Activated naive CD4-positive, alpha-beta T cell treated with anti-CD3 and anti-CD28 coated beads, Interleukin-2, amount 10 ng/mL, durations not matched to agents 7 days and 5 days (primary cell): ENCODE data around the gene CDKAL1.

Source experiments
- CTCF ChIA-PET: fragments of 350-600 bp; sonication (Branson Sonifier 250); formaldehyde crosslinking; loops from one replicate; lab custom pipeline; 2021; ENCODE audit warnings: antibody characterized with exemption; lab: Charles Lee
- DNase-seq: peaks from one replicate; pipeline ENCODE4 v3.0.0-alpha.2; 2020
- H3K27ac Mint-ChIP-seq: one replicate; pipeline ENCODE4 v1.8.0; 2021; ENCODE audit warnings: mild to moderate bottlenecking, moderate library complexity, mixed read lengths
- H3K27me3 Mint-ChIP-seq: one replicate; pipeline ENCODE4 v1.8.0; 2021; ENCODE audit warnings: mild to moderate bottlenecking, mixed read lengths
- H3K36me3 Mint-ChIP-seq: one replicate; pipeline ENCODE4 v1.8.0; 2021; ENCODE audit warnings: mixed read lengths
- H3K4me1 Mint-ChIP-seq: one replicate; pipeline ENCODE4 v1.8.0; 2021; ENCODE audit warnings: mixed read lengths
- H3K4me3 Mint-ChIP-seq: one replicate; pipeline ENCODE4 v1.8.0; 2021; ENCODE audit warnings: mild to moderate bottlenecking, moderate library complexity, mixed read lengths
- H3K9me3 Mint-ChIP-seq: one replicate; pipeline ENCODE4 v1.8.0; 2021; ENCODE audit warnings: mixed read lengths

The CDKAL1 gene

DNA sequence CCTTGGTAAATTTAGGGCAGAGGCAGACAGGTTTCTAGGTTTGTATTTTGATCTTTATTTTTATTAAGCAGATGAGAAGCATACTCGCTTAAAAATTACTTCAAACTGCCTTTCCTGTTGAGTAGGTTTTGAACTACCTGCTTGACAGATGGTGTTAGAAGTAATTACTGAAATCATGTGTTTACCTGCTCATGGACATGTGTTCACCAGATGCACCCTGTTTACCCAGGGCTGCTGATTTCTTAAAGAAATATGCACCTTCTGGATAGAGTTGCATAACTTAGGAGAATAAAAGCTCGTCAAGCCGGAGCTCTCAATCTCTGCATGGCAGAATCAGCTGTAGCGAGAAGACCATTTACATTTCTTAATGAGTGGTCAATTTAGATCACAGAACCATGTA lies 165.1 kb downstream of the CDKAL1 start:
- Mint-ChIP-seq H3K27ac (no peak overlapping the region), H3K27me3 (no peaks in the 10 kb centered on the region)
- CTCF ChIA-PET: no interaction called here

DNA sequence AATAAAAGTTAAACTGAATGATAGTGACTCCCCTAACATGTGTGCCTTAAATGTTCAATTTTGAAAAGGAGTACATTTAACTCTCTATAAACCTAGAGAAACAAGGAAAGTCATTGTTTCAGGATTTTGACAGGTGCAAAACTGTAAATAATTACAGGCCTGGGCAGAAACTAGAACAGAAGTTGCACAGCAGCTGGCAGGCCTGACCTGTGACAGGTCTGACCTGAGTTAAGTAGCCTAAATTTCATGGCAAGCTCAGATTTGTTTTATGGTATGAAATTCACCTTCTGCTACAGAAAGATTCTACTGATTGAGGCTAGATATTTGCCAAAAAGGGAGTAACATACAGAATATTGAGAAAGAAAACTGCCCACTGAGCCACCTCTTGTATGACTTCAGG lies 166.1 kb downstream of the CDKAL1 start:
- Mint-ChIP-seq H3K9me3 (no peaks in the 10 kb centered on the region), H3K4me1 (peaks cover 6% of the 10 kb centered on the region), H3K4me3 (no peak overlapping the region), H3K27ac (no peak overlapping the region), H3K27me3 (no peaks in the 10 kb centered on the region), H3K36me3 (peaks cover 1% of the 10 kb centered on the region)
- CTCF ChIA-PET: interaction anchor here (0.5 kb wide), 1 partner anchor 172 kb away, joined by 3 read pairs; no protein-coding TSS in a partner anchor
- DNase-seq: no peak

More for the DNA sequence above, 165.1 kb downstream of the CDKAL1 start:
- DNase-seq: no peak
- peaks cover 6% of the 10 kb centered on the region for H3K4me1 Mint-ChIP-seq
- H3K9me3 Mint-ChIP-seq: no peaks in the 10 kb centered on the region
- H3K36me3 Mint-ChIP-seq: peaks cover 1% of the 10 kb centered on the region
- no peak overlapping the region for H3K4me3 Mint-ChIP-seq

DNA sequence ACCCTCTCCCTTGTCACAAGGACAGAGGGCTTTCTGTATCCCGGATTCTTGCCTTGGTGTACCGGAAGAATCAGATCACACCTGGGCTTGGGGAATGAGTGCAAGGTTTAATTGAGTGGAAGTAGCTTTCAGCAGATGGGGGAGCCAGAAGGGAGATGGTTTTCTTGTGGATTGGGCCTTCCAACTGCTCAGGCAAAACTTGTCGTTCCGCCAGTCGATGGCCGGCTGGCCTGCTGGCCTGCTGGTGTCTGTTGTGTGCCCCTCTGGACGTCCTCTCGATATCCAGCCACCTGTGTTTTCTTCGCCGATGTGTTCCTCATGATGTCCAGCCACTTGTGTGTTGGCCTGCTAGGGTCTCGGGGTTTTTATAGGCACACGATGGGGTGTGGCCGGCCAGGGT lies 168.1 kb downstream of the CDKAL1 start:
- DNase-seq: no peak
- Mint-ChIP-seq H3K4me1 (peaks cover 6% of the 10 kb centered on the region), H3K4me3 (no peak overlapping the region), H3K9me3 (no peaks in the 10 kb centered on the region), H3K27ac (no peak overlapping the region), H3K36me3 (peaks cover 1% of the 10 kb centered on the region), H3K27me3 (no peaks in the 10 kb centered on the region)
- CTCF ChIA-PET: no interaction called here

DNA sequence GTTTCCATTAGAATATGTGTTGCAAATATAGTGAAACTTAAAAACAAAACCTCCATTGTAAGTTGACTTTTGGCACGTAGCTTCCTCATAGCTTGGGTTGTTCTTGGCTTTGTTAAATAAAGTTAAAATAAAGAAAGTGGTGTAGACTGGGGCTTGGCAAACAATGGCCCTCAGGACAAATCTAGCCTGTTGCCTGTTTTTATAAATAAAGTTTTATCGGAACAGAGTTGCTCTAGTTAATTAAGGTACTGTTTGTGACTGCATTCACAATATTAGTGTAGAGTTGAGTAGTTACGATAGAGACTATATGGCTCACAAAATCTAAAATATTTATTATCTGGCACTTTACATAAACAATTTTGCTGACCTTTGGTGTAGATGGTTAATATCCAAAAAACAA lies 168.8 kb downstream of the CDKAL1 start:
- no peak for DNase-seq
- CTCF ChIA-PET: no interaction called here
- no peak overlapping the region for H3K27ac Mint-ChIP-seq
- H3K36me3 Mint-ChIP-seq: peaks cover 1% of the 10 kb centered on the region
- peaks cover 6% of the 10 kb centered on the region for H3K4me1 Mint-ChIP-seq
- H3K27me3 Mint-ChIP-seq: no peaks in the 10 kb centered on the region
- no peak overlapping the region for H3K4me3 Mint-ChIP-seq
- H3K9me3 Mint-ChIP-seq: no peaks in the 10 kb centered on the region

DNA sequence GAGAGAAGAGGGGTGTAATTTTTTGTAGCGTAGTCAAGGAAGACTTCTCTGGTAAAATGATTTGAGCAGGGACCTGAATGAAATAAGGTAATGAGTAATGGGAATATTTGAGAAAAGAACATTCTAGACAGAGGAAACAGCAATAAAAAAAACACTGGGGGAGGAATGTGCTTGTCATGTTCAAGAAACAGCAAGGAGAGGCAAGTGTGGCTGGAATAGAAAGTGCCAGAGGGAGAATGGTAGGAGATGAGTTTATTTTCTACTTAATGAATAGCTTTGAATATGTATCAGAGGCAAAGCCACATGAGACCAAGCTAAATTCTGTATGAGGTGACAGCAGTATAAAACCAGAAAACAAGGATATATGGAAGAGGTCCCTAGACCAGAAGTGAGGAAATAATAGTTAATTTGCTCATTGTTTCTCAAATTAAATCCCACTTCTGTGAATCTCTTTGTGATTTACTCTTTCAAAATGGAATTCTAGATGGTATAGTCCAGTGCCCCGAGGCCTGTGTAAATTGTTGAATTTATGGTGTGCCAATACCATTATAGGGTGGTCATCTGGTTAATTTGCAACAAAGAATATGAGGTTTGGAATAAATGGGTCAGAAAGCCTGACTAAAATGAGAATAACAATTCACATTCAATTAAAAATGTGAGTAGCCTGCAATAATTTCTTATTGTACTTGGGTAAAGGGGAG lies 170.2 kb downstream of the CDKAL1 start:
- no peaks in the 10 kb centered on the region for H3K9me3 Mint-ChIP-seq
- no peak overlapping the region for H3K4me3 Mint-ChIP-seq
- no peaks in the 10 kb centered on the region for H3K36me3 Mint-ChIP-seq
- no peak for DNase-seq
- peaks cover 14% of the 10 kb centered on the region for H3K4me1 Mint-ChIP-seq
- no peaks in the 10 kb centered on the region for H3K27me3 Mint-ChIP-seq
- H3K27ac Mint-ChIP-seq: no peak overlapping the region
- CTCF ChIA-PET: no interaction called here

DNA sequence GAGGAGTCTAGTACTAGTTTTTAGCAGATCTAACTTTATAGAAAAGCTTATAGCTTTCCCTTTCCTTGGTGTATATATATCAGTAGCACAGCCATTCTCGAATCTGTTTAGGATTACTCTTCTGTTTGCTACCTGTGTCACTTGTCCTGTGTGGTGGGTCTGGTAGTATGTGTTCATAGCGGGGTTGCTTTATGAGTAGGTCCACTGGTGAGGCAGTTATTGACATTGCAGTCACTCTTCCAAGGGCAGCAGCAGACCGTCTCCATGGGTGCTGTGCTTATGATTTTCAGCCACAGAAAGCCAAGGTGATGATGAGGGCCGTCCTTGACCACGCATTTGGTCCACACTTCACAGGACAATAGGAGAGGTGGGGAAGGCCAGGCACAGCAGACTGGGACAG lies 171.5 kb downstream of the CDKAL1 start:
- Mint-ChIP-seq H3K4me3 (no peak overlapping the region), H3K27ac (no peak overlapping the region), H3K4me1 (peaks cover 14% of the 10 kb centered on the region), H3K27me3 (no peaks in the 10 kb centered on the region), H3K36me3 (no peaks in the 10 kb centered on the region), H3K9me3 (no peaks in the 10 kb centered on the region)
- CTCF ChIA-PET: no interaction called here
- no peak for DNase-seq

DNA sequence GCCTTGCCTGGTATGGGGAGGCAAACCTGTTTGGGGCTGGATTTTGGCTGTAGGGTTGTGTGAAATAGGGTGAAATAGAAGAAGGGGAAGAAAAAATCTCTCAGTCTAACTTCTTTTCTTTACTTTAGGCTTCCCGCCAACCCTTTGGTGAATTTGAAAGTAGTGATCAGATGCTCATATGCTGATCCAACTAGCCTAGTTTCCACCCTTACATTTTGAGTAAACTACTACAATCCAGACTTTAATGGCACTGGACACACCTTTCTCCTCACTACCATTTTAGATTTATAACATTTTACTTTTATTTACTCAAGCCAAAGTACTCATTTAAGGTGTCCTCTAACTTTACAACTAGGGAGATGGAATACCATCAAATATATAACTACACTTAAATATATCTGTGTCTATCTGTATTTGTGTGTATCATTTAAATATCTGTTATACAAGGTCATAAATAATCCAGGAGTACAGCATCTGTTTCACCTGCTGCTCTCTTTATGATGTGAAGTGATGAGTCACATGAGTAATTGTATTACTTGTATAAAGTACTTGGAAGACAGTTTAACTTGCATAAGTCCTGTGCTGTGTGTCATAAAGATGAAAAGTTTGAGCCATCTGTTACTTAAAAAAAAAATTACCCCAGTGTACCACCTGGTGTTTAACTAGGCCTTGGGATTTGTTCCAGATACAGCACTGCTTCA lies 172.1 kb downstream of the CDKAL1 start:
- no peak for DNase-seq
- Mint-ChIP-seq H3K4me3 (no peak overlapping the region), H3K27me3 (no peaks in the 10 kb centered on the region), H3K36me3 (no peaks in the 10 kb centered on the region), H3K4me1 (peaks cover 14% of the 10 kb centered on the region), H3K27ac (no peak overlapping the region), H3K9me3 (no peaks in the 10 kb centered on the region)
- CTCF ChIA-PET: no interaction called here

DNA sequence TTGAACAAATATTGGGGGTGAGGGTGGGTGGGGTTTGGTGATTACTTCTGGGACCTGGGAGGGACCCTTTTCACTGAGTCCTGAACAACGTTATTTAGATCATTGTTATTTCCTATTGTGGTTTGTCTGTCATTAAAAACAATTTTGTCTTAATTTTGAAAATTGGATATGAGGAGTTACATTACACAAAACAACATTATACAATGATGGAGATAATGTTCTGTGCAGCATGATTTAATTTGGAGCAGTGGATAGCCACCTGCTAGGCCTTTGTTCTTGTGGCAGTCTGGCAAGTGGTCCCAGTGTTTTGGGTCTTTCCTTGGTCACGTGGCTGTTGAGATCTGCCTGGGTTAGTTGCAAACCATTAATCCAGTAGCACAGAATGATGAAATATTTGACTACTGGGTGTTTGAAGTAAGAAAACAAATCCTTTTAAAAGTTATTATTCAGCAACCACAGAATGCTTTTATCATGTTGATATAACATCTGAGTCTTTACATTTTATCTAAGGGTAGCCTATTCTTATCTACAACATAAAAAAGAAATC lies 172.8 kb downstream of the CDKAL1 start:
- H3K27me3 Mint-ChIP-seq: no peaks in the 10 kb centered on the region
- no peaks in the 10 kb centered on the region for H3K9me3 Mint-ChIP-seq
- no peak overlapping the region for H3K27ac Mint-ChIP-seq
- H3K4me1 Mint-ChIP-seq: peaks cover 14% of the 10 kb centered on the region
- CTCF ChIA-PET: no interaction called here
- no peaks in the 10 kb centered on the region for H3K36me3 Mint-ChIP-seq
- DNase-seq: no peak
- H3K4me3 Mint-ChIP-seq: no peak overlapping the region

DNA sequence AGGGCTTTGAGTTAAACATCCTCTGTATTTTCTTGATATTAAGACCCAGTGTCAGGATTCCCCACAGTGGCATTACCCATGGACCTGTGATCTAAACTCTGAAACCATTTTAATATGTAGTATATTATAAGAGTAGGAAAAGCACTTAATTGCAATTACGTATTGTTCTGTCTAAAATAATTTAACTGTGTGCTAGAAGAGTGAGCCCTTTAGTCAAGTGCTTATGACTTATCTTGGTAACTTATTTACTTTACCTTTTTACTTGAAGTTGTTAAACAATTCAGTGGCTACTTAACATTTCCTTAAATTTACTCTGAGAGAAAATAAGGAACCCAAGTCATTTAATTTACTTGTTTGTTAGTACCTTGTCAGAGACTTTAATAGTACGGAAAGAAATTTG lies 173.6 kb downstream of the CDKAL1 start:
- no peak overlapping the region for H3K27ac Mint-ChIP-seq
- H3K4me1 Mint-ChIP-seq: peaks cover 10% of the 10 kb centered on the region
- H3K27me3 Mint-ChIP-seq: no peaks in the 10 kb centered on the region
- no peak for DNase-seq
- H3K9me3 Mint-ChIP-seq: no peaks in the 10 kb centered on the region
- no peaks in the 10 kb centered on the region for H3K36me3 Mint-ChIP-seq
- CTCF ChIA-PET: no interaction called here
- no peak overlapping the region for H3K4me3 Mint-ChIP-seq

DNA sequence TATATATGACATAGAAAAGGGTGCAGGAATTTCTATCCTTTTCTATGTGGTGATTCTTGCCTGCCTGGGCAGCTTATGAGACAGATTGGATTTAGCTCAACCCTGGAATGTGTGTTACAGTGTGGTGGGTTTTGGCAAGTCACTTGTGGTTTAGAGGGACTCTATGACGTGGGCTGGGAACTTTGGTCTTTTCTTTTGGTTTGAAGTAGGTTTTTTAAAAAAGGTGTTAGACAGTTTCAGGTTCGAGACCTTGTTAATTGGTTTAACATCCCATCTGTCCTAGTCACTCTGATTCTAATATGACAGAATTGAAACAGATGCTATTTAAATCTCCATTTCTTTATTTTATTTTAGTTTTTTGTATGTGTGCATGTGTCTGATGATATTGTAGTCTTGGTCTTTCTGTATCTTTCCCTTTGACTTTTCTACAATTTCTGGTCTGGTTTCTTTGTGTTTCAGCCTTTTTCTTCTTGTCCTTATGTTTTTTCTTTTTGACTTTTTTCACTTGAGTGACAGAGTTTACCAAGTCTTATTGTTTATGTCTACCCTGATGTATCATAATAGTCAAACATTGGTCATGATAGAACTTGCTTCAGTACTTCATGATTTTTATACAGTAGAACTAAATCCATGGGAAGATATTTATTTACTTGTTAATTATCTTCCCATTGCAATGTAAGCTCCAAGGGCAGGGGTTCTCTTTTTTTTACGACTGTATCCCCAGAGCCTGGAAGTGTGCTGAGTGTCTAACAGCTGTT lies 174.3 kb downstream of the CDKAL1 start:
- Mint-ChIP-seq H3K36me3 (no peaks in the 10 kb centered on the region), H3K4me3 (no peak overlapping the region), H3K27ac (no peak overlapping the region), H3K27me3 (no peaks in the 10 kb centered on the region), H3K4me1 (peaks cover 10% of the 10 kb centered on the region), H3K9me3 (no peaks in the 10 kb centered on the region)
- CTCF ChIA-PET: no interaction called here
- no peak for DNase-seq

DNA sequence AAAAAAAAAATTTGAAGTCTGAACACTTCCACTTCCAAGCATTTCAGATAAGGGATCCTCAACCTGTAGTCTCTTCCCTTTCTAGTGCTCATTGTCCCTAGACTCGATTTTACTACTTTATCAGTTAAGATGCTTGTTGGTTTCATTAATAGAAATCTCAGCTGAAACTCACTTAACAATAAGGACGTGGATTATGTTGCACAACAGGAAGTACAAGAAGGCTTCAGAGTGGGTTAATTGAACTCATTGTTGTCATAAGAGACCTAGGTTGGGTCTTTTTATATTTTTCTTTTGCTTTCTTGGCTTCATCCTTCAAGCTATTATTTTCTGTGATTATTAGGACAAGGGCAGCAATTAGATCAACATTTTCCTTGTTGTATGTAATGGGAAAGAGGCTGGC lies 175.2 kb downstream of the CDKAL1 start:
- DNase-seq: no peak
- Mint-ChIP-seq H3K27me3 (no peaks in the 10 kb centered on the region), H3K4me1 (peaks cover 8% of the 10 kb centered on the region), H3K27ac (no peak overlapping the region), H3K4me3 (no peak overlapping the region), H3K9me3 (no peaks in the 10 kb centered on the region), H3K36me3 (no peaks in the 10 kb centered on the region)
- CTCF ChIA-PET: no interaction called here

DNA sequence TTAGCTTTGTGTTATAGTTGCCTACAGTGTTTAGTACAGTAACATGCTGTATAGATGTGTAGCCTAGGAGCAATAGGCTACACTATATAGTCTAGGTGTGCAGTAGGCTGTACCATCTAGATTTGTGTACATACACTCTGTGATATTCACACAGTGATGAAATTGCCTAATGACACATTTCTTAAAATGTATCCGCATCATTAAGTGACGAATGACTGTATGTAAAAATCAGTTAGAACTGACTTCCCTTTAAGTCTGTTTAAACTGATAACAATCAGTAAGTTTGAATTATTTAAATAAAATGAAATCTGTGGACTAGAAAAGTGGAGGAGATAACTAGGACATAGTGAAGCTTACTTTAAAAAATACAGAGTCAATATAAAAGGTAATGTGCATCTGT lies 176.1 kb downstream of the CDKAL1 start:
- Mint-ChIP-seq H3K4me1 (peaks cover 8% of the 10 kb centered on the region), H3K27ac (no peak overlapping the region), H3K4me3 (no peak overlapping the region), H3K27me3 (no peaks in the 10 kb centered on the region), H3K36me3 (no peaks in the 10 kb centered on the region), H3K9me3 (no peaks in the 10 kb centered on the region)
- CTCF ChIA-PET: no interaction called here
- DNase-seq: no peak

DNA sequence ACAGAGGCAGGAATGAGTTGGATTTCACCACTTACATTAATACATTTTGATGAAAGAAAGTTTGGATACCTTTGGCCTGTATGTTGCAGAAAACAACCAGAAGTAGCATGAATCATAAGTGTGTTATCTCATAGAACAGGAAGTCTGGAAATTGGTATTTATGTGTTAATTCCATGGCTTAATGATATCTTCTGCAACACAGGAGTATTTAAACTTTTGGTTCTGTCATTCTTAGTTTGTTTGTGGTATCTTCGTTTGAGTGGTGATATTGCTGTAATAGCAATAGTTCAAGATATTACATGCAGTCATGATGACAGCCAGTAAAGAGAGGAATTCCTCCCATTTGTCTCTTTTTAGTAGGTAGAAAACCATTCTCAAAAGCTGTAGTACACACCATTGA lies 177.3 kb downstream of the CDKAL1 start:
- CTCF ChIA-PET: no interaction called here
- Mint-ChIP-seq H3K27ac (no peak overlapping the region), H3K4me1 (peaks cover 8% of the 10 kb centered on the region), H3K9me3 (no peaks in the 10 kb centered on the region), H3K4me3 (no peak overlapping the region), H3K27me3 (no peaks in the 10 kb centered on the region), H3K36me3 (no peaks in the 10 kb centered on the region)
- DNase-seq: no peak

DNA sequence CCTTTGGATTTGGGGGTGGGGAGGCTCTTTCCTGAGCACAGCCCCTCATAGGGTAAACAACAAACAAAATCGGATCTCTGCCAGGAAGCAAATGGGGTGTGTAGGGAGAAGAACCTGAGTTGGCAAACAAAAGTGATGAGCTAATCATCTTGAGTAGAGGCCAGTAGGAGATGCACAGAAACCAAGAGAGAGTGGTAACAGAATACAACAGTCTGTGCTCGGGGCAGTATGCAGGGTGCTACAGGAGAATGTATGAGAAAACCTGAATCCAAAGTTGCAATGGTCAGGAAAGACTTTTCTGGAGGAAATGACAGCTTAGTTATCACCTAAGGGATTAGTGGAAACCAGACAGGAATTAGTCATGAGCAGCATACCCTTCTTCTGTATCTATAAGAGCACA lies 177.8 kb downstream of the CDKAL1 start:
- no peaks in the 10 kb centered on the region for H3K9me3 Mint-ChIP-seq
- H3K4me1 Mint-ChIP-seq: peaks cover 8% of the 10 kb centered on the region
- no peak overlapping the region for H3K4me3 Mint-ChIP-seq
- CTCF ChIA-PET: no interaction called here
- no peak overlapping the region for H3K27ac Mint-ChIP-seq
- DNase-seq: no peak
- no peaks in the 10 kb centered on the region for H3K27me3 Mint-ChIP-seq
- H3K36me3 Mint-ChIP-seq: no peaks in the 10 kb centered on the region
